ENCODE measurements around the gene ROPN1. TPM values are rescaled to one million over a fixed set of nuclear protein-coding genes. Genes with fewer than 3 reads are reported as not detected.

The ROPN1 gene
- polyA plus RNA-seq, 1 donor, result 0.25 TPM

DNA sequence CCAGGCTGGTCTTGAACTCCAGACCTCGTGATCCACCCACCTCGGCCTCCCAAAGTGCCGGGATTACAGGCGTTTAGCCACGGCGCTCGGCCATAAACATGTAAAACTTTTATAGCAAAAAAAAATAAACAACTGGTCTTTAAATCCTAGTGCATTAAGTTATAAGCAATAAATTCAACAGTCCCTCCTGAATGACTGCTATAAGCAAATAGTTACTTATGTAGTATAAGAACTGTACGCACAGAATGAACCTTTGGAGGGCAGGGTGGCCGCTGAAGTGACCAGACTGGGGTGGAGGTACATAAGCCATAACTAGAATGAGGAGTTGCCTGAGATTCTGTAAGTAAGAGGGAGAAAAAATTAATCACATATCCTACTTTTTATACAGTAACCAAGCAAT, 43.5 kb downstream of the ROPN1 start:
- DNase-seq, result no peak

DNA sequence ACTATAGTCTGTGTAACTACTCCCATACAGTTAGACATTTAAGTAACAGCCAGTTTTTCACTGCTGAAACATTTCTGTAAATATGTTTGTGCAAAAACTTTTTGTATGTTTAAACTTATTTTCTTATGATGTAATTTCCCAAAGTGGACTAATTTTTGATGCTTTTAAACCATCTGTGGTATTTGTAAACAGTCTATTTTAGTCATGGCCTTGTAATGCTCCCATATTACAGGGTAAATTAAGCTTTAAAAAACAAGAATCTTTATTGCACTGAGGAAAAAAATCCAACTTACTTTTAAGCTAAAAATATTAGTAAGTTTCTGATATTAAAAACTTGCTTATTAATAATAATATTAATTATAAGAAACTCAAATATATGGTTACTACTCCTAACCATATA, 44.4 kb downstream of the ROPN1 start:
- DNase-seq, result no peak

DNA sequence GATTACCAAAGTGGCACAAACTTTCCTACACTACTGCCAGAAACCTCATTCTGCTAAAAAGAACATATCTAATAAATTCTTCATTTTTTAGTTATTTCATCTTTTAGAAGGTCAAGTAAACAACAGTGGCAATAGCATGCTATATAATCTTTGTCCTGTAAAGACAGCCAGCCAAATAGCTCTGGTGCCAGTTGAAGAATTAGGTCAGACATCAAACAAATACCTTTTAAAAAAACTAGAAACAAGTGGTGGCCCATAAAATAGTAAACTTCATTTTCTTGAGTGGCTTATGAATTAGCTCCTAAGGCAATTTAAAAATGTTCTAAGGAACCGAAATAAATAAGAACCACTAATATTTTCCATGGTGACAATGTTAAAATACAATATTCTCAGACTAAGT, 50.4 kb downstream of the ROPN1 start:
- no peak for DNase-seq

DNA sequence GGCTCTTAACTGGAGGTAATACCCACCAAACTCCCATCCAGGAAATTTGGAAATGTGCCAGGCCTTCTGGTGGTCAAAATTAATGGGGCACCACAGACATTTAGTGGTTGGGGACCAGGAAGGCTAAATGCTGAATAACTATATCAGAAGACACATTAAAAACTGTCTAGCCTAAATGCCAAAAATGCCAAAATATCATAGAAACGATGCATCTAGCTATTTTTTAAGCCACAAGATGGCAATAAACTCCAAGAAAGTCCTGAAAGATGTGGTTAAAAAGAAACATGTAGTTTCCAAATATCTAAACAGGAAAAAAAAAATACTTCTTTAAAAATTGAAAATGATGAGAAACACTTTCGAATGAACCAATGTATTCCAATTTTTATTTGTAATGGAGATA, 50.8 kb downstream of the ROPN1 start:
- no peak for DNase-seq

DNA sequence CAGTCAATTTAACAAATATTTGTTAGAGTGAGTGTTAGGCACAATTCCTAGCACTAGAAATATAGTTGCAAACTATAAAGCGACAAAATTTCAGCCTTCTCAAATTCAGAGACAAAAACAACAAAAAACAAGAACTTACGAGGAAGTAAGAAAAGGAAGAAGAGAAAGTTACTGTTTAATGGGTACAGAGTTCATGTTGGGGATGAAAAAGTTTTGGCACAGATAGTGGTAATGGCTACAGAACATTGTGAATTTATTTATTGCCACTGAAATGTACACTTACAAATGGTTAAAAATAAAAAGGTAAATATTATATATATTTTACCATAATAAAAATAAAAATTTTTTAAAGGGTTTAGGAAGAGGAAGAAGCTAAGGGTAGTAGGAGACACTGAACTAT, 52.2 kb downstream of the ROPN1 start:
- no peak for DNase-seq

DNA sequence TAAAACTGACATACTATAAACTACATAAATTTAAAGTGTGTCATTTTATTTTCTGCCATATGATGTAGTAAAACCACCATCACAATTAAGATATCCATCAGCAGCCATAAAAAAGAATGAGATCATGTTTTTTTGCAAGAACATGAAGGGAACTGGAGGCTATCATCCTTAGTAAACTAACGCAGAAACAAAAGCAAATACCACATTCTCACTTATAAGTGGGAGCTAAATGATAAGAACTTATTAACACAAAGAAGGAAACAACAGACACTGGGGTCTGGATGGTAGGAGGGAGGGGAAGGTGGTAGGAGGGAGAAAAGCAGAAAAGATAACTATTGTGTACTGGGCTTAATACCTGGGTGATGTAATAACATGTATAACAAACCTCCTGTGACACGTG, 55.5 kb downstream of the ROPN1 start:
- no peak for DNase-seq

DNA sequence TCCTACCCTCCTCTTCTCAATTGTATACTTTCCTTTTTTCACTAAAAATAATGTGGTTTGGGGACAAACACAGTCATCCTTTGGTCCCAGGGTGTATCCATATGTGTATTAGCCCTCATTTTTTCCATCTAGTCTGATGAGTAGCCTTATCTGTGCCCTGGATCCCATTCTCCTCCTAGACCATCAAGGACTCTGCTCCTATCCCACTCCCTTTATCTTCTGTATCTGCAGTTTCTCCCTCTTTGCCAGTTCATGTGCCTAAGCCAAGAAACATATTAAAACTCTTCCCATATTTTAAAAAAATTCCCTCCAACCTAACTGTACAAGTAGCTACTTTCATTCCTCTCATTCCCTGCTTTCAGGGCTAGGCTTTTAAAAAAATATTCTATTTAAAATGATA, 56.1 kb downstream of the ROPN1 start:
- no peak for DNase-seq

DNA sequence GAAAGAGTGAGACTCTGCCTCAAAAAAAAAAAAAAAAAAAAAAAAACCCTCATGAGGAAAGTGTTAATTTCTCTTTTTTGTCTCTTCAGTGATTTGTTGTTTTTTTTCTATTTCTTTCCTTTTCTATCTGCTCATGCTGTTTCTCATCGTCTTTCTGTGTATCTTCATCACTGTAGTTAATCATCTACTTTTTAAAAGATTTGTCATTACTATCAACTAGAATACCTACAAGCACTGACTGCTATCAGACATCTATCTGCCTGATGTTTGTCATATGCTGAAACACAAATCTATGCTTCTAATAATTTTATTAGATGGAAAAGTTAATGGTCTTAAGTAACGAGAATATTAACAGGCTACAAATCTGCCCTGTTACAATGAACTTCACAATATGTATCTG, 57.7 kb downstream of the ROPN1 start:
- no peak for DNase-seq

DNA sequence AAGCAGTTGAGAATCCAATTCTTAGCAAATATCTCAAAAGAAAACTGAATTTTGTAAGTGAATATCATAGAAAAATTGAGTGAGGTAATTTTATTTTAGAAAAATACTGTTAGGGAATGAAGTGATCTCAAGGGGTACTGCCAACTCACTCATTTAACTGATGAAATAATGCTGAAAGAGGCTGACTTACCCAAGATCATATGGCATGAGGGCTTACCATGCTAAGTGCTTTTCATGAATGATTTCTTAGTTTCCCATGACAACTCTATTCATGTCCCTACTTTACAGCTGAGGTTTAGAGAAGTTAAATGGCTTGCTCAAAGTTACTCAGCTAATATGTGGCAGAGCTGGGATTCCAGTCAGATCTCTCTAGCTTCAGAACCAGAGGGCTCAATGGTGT, 61.5 kb downstream of the ROPN1 start:
- no peak for DNase-seq

DNA sequence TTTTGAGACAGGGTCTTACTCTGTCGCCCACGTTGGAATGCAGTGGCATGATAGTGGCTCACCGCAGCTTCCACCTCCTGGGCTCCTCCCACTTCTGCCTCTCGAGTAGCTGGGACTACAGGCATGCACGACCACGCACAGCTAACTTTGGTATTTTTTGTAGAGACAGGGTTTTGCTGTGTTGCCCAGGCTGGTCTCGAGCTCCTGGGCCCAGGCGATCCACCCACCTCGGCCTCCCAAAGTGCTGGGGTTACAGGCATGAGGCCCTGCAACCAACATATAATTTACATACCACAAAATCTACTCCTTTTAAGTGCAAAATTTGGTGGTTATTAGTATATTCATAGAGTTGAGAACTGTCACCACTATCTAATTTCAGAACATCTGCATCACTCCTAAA, 62.6 kb downstream of the ROPN1 start:
- DNase-seq, result no peak

DNA sequence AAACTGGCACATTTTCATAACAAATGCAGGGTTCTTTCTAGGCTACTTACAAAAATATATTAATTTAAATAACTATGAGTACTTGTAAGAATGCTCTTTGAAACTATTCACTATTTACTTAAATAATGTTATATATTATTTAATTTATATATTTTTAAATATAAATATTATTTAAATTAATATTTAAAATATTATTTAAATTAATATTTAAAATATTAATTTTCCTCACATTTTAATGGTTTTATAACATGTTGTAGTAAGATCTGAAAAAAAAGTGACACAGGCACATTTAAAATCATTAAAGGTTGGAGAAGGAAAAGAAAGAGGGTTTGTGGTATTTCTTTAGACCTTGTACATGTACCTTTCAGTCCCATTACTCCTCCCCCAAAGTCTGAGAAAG, 65.5 kb downstream of the ROPN1 start:
- DNase-seq, result no peak

DNA sequence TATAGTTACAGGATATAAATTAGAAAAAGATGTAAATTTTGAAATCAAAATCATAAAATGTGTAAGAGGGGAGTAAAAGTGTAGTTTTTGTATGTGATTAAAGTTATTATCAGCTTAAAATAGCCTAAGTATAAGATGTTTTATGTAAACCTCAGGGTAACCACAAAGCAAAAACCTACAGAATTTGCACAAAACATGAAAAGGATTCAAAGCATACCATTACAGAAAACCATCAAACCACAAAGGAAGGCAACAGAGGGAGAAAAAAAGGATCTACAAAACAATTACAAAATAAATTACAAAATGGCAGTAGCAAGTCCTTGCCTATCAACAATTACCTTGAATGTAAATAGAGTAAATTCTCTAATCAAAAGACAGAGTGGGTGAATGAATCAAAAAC, 71.1 kb downstream of the ROPN1 start:
- DNase-seq, result no peak

DNA sequence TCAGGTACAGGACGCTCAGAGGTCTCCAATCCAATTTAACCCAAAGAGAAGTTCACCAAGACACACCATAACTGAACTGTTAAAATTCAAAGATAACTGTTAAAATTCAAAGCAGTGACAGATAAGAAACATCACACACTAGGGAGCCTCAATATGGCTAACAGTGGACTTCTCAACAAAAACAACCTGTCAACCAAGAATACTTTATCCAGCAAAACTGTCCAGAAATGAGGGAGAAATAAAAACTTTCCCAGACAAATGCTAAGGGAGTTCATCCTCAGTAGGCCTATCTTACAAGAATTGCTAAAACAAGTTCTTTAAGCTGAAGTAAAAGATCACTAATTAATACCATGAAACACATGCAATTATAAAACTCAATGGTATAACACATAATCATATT, 71.5 kb downstream of the ROPN1 start:
- DNase-seq, result peak; percentile 8

DNA sequence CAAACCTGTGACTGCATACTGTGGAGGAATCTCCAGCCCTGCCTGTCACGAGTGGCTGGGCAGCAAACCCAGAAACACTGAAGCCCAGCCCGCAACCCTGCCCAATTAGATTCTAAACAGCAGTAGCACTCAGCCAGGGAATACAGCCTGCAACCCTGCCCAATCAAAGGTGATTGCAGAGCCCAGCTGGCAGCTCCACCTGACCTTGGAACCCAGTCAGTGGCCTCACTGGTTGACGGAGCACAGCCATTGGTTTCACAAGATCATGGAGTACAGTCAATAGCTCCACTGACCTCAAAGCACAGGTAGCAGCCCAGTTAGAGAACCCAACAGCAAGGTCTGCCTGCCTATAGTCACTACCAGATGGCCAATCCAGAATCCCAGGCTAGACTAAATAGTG, 72.6 kb downstream of the ROPN1 start:
- DNase-seq, result no peak

Other genes with a start within 250 kb of the ROPN1 start
- gene MYLK, start 107.8 kb downstream of the ROPN1 start, polyA plus RNA-seq (ENCODE audit: insufficient read length), result 132 TPM
- 218 TPM for gene CCDC14, start 30.9 kb downstream of the ROPN1 start, polyA plus RNA-seq (ENCODE audit: insufficient read length)
- gene KALRN, start 41.2 kb upstream of the ROPN1 start, polyA plus RNA-seq (ENCODE audit: insufficient read length), result 27.6 TPM